Osteocyte (in vitro differentiated cells): ENCODE results near the gene LRBA. TPM values are rescaled to one million over a fixed set of nuclear protein-coding genes. Genes with fewer than 3 reads are reported as not detected.

Source experiments
- DNase-seq: peaks from one replicate; pipeline ENCODE4 v3.0.0; 2021; ENCODE audit warnings: mixed read lengths; ENCODE audit not compliant: unreplicated experiment; ENCODE audit errors: extremely low spot score
- H3K27ac Mint-ChIP-seq: one replicate; pipeline ENCODE4 v1.8.0; 2021; ENCODE audit warnings: mild to moderate bottlenecking, mixed read lengths; ENCODE audit not compliant: unreplicated experiment
- H3K27me3 Mint-ChIP-seq: one replicate; pipeline ENCODE4 v1.8.0; 2021; ENCODE audit warnings: mixed read lengths; ENCODE audit not compliant: unreplicated experiment
- H3K36me3 Mint-ChIP-seq: one replicate; pipeline ENCODE4 v1.8.0; 2021; ENCODE audit warnings: mixed read lengths; ENCODE audit not compliant: unreplicated experiment
- H3K4me1 Mint-ChIP-seq: one replicate; pipeline ENCODE4 v1.8.0; 2021; ENCODE audit warnings: mixed read lengths; ENCODE audit not compliant: unreplicated experiment
- H3K4me3 Mint-ChIP-seq: one replicate; pipeline ENCODE4 v1.8.0; 2021; ENCODE audit warnings: mild to moderate bottlenecking, moderate library complexity, mixed read lengths; ENCODE audit not compliant: unreplicated experiment
- H3K9me3 Mint-ChIP-seq: one replicate; pipeline ENCODE4 v1.8.0; 2021; ENCODE audit warnings: mixed read lengths; ENCODE audit not compliant: unreplicated experiment
- CTCF ChIP-seq: fragments of 200-600 bp; sonication (generic); IDR thresholded peaks from 2 replicates; pipeline ENCODE4 v1.5.0; 2021; ENCODE audit warnings: antibody characterized with exemption, mild to moderate bottlenecking, moderate library complexity
- total RNA-seq: library from RNA; stranded (reverse); gene quantifications from 2 replicates; pipeline ENCODE4 v1.2.1, GENCODE V29; 2021

Gene LRBA
- total RNA-seq, 1 donor from 2014 or later, result 40.8 TPM

GRCh38 chr4:150256841-150257730 lies 758.0 kb downstream of the LRBA start:
- Mint-ChIP-seq H3K4me3 (no peak overlapping the region), H3K27ac (no peak overlapping the region), H3K27me3 (no peaks in the 10 kb centered on the region), H3K36me3 (peaks cover 38% of the 10 kb centered on the region), H3K4me1 (peaks cover 8% of the 10 kb centered on the region), H3K9me3 (no peaks in the 10 kb centered on the region)
- TF ChIP-seq CTCF, result no peak
- no peak for DNase-seq

GRCh38 chr4:150256225-150256620 lies 758.9 kb downstream of the LRBA start:
- Mint-ChIP-seq H3K4me3 (no peak overlapping the region), H3K27ac (no peak overlapping the region), H3K9me3 (no peaks in the 10 kb centered on the region), H3K27me3 (no peaks in the 10 kb centered on the region), H3K36me3 (peaks cover 42% of the 10 kb centered on the region), H3K4me1 (peaks cover 4% of the 10 kb centered on the region)
- no peak for DNase-seq
- TF ChIP-seq CTCF, result no peak

GRCh38 chr4:150255610-150256224 lies 759.4 kb downstream of the LRBA start:
- Mint-ChIP-seq H3K9me3 (no peaks in the 10 kb centered on the region), H3K27me3 (no peaks in the 10 kb centered on the region), H3K36me3 (peaks cover 38% of the 10 kb centered on the region), H3K27ac (no peak overlapping the region), H3K4me3 (no peak overlapping the region), H3K4me1 (peaks cover 4% of the 10 kb centered on the region)
- no peak for TF ChIP-seq CTCF
- DNase-seq, result no peak

- Mint-ChIP-seq H3K4me1 (peaks cover 4% of the 10 kb centered on the region), H3K27me3 (no peaks in the 10 kb centered on the region), H3K36me3 (peaks cover 35% of the 10 kb centered on the region), H3K4me3 (no peak overlapping the region), H3K27ac (no peak overlapping the region), H3K9me3 (no peaks in the 10 kb centered on the region)
- DNase-seq, result no peak
- no peak for TF ChIP-seq CTCF
Observed at GRCh38 chr4:150253965-150254630, 761.0 kb downstream of the LRBA start.

GRCh38 chr4:150253416-150253815 lies 761.7 kb downstream of the LRBA start:
- DNase-seq, result no peak
- H3K4me1 Mint-ChIP-seq, result peaks cover 4% of the 10 kb centered on the region
- H3K27me3 Mint-ChIP-seq, result no peaks in the 10 kb centered on the region
- no peaks in the 10 kb centered on the region for H3K9me3 Mint-ChIP-seq
- peaks cover 39% of the 10 kb centered on the region for H3K36me3 Mint-ChIP-seq
- no peak overlapping the region for H3K4me3 Mint-ChIP-seq
- TF ChIP-seq CTCF, result no peak
- no peak overlapping the region for H3K27ac Mint-ChIP-seq
